ENCODE measurements around the gene CDCA7.

DNA sequence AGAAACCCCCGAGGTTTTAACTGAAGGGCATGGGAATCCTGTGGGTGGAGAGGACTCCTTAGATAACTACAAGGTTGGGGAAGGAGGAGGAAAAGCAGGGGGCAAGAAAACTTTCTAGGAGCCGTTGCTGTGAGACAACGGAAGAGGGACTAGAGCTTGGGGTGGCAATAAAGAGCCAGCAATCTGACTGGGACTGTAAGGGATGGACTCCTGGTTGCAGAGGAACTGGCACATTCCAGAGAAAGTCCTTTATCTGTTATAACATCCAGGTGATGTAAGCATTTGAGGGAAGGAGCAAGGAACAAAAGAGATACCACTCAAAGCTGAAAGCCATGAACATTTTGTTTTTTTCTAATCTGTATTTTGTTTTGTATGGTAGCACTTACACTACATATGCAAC lies 16.4 kb downstream of the CDCA7 start:
- TF ChIP-seq, protein P1, sequence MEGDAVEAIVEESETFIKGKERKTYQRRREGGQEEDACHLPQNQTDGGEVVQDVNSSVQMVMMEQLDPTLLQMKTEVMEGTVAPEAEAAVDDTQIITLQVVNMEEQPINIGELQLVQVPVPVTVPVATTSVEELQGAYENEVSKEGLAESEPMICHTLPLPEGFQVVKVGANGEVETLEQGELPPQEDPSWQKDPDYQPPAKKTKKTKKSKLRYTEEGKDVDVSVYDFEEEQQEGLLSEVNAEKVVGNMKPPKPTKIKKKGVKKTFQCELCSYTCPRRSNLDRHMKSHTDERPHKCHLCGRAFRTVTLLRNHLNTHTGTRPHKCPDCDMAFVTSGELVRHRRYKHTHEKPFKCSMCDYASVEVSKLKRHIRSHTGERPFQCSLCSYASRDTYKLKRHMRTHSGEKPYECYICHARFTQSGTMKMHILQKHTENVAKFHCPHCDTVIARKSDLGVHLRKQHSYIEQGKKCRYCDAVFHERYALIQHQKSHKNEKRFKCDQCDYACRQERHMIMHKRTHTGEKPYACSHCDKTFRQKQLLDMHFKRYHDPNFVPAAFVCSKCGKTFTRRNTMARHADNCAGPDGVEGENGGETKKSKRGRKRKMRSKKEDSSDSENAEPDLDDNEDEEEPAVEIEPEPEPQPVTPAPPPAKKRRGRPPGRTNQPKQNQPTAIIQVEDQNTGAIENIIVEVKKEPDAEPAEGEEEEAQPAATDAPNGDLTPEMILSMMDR (conservative IDR thresholded peaks at IDR 0.05; ENCODE audit: low read length), result no peak
- TF ChIP-seq EZH2phosphoT487 (IDR thresholded peaks at IDR 0.05; ENCODE audit: borderline replicate concordance), result no peak

Data from Loucy (cell line).